Measurements from ENCODE around the gene NAMPT. TPM values are rescaled to one million over a fixed set of nuclear protein-coding genes. Genes with fewer than 3 reads are reported as not detected.
"Not testable (repeated sequence)": the region's sequence is repeated elsewhere in the genome, so short reads cannot be mapped to it uniquely, and the experiment has no call there.

The NAMPT gene
- total and polyA plus RNA-seq, 7 donors: 51.1 to 717 (median 83.9) TPM

- WGBS, 2 donors: 84 to 87% methylated on average over 8 of the region's 8 CpGs
- H3K9me3 ChIP-seq: no peaks in the 10 kb centered on the region
- intact Hi-C loops (cut with DNase I): no loop called here
- H3K36me3 ChIP-seq: no peaks in the 10 kb centered on the region
- H3K27ac ChIP-seq: peak overlapping the region; percentile 36 to 78 (median 62)
- H3K4me1 ChIP-seq: peaks cover 0 to 18% (median 18%) of the 10 kb centered on the region in 4 donors
- no peak overlapping the region for H3K4me3 ChIP-seq
- TF ChIP-seq POLR2A (IDR thresholded peaks at IDR 0.05): no peak
- TF ChIP-seq EP300 (IDR thresholded peaks at IDR 0.05): no peak
- DNase-seq: no peak
- H3K27me3 ChIP-seq: no peaks in the 10 kb centered on the region
Measured at GRCh38 chr7:106215868-106216516, 68.8 kb downstream of the NAMPT start.

- WGBS, 2 donors: 91 to 94% methylated on average over 7 of the region's 7 CpGs
- H3K27ac ChIP-seq; H3K27me3 ChIP-seq; intact Hi-C loops (cut with DNase I); H3K9me3 ChIP-seq; H3K36me3 ChIP-seq; DNase-seq; H3K4me3 ChIP-seq; H3K4me1 ChIP-seq: not testable (repeated sequence)
Measured at GRCh38 chr7:106208944-106209343, 75.8 kb downstream of the NAMPT start.

GRCh38 chr7:106206826-106207541, 77.8 kb downstream of the NAMPT start:
- no peaks in the 10 kb centered on the region for H3K27me3 ChIP-seq
- no peak overlapping the region for H3K27ac ChIP-seq
- H3K4me1 ChIP-seq: no peaks in the 10 kb centered on the region
- DNase-seq: no peak
- no peaks in the 10 kb centered on the region for H3K9me3 ChIP-seq
- H3K36me3 ChIP-seq: no peaks in the 10 kb centered on the region
- no peak for TF ChIP-seq EP300 (IDR thresholded peaks at IDR 0.05)
- no peak for TF ChIP-seq POLR2AphosphoS5 (IDR thresholded peaks at IDR 0.05)
- H3K4me3 ChIP-seq: no peak overlapping the region
- WGBS, 2 donors: 81 to 88% methylated on average over 7 of the region's 7 CpGs
- intact Hi-C loops (cut with DNase I): no loop called here

- no peak for DNase-seq
- Histone ChIP-seq H3K36me3 (no peaks in the 10 kb centered on the region), H3K27me3 (no peaks in the 10 kb centered on the region), H3K27ac (no peak overlapping the region), H3K4me1 (no peaks in the 10 kb centered on the region), H3K4me3 (no peak overlapping the region), H3K9me3 (no peaks in the 10 kb centered on the region)
- 74 to 85% methylated on average over 3 of the region's 3 CpGs for WGBS, 2 donors
- TF ChIP-seq POLR2A (IDR thresholded peaks at IDR 0.05): no peak
- TF ChIP-seq CTCF (IDR thresholded peaks at IDR 0.05): no peak
- intact Hi-C loops (cut with DNase I): no loop called here
Measured at GRCh38 chr7:106205621-106206222, 79.1 kb downstream of the NAMPT start.

DNA sequence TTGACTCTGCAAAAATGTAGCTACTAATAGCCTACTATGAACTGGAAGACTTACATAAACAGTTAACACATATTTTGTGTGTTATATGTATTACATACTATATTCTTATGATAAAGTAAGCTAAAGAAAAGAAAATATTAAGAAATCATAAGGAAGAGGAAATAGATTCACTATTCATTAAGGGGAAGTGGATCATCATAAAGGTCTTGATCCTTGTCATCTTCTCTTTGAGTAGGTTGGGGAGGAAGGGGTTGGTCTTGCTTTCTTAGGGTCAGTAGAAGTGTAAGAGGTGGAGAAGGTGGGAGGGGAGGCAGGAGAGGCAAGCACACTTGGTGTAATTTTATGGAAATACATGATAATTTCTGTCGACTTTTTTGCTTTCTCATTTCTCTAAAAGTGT, 81.3 kb downstream of the NAMPT start:
- WGBS, 2 donors: 51 to 72% methylated on average over 1 of the region's 1 CpG
- Histone ChIP-seq H3K4me3 (no peak overlapping the region), H3K36me3 (no peaks in the 10 kb centered on the region), H3K27me3 (no peaks in the 10 kb centered on the region), H3K27ac (no peak overlapping the region), H3K4me1 (peaks cover 0 to 10% (median 0%) of the 10 kb centered on the region in 4 donors), H3K9me3 (no peaks in the 10 kb centered on the region)
- no peak for TF ChIP-seq CTCF (IDR thresholded peaks at IDR 0.05)
- no peak for TF ChIP-seq POLR2AphosphoS5 (IDR thresholded peaks at IDR 0.05)
- TF ChIP-seq POLR2A (IDR thresholded peaks at IDR 0.05): no peak
- TF ChIP-seq EP300 (IDR thresholded peaks at IDR 0.05): no peak
- intact Hi-C loops (cut with DNase I): no loop called here
- DNase-seq: no peak

- no peak overlapping the region for H3K4me3 ChIP-seq
- H3K9me3 ChIP-seq: no peaks in the 10 kb centered on the region
- intact Hi-C loops (cut with DNase I): no loop called here
- H3K27ac ChIP-seq: no peak overlapping the region
- 71 to 77% methylated on average over 3 of the region's 3 CpGs for WGBS, 2 donors
- peaks cover 0 to 10% (median 0%) of the 10 kb centered on the region in 4 donors for H3K4me1 ChIP-seq
- DNase-seq: no peak
- H3K27me3 ChIP-seq: no peaks in the 10 kb centered on the region
- no peaks in the 10 kb centered on the region for H3K36me3 ChIP-seq
- no peak for TF ChIP-seq CTCF (IDR thresholded peaks at IDR 0.05)
- TF ChIP-seq EP300 (IDR thresholded peaks at IDR 0.05): no peak
- TF ChIP-seq POLR2AphosphoS5 (IDR thresholded peaks at IDR 0.05): no peak
- TF ChIP-seq POLR2A (IDR thresholded peaks at IDR 0.05): no peak
Measured at GRCh38 chr7:106201164-106201563, 83.6 kb downstream of the NAMPT start.

All from sigmoid colon (tissue), 7 donors.